ENCODE measurements around the gene EGFL7. TPM values are rescaled to one million over a fixed set of nuclear protein-coding genes. Genes with fewer than 3 reads are reported as not detected.

EGFL7 gene
- total and polyA plus RNA-seq, 3 donors from 2014 or later, result 68.5 to 106 (median 101) TPM

DNA sequence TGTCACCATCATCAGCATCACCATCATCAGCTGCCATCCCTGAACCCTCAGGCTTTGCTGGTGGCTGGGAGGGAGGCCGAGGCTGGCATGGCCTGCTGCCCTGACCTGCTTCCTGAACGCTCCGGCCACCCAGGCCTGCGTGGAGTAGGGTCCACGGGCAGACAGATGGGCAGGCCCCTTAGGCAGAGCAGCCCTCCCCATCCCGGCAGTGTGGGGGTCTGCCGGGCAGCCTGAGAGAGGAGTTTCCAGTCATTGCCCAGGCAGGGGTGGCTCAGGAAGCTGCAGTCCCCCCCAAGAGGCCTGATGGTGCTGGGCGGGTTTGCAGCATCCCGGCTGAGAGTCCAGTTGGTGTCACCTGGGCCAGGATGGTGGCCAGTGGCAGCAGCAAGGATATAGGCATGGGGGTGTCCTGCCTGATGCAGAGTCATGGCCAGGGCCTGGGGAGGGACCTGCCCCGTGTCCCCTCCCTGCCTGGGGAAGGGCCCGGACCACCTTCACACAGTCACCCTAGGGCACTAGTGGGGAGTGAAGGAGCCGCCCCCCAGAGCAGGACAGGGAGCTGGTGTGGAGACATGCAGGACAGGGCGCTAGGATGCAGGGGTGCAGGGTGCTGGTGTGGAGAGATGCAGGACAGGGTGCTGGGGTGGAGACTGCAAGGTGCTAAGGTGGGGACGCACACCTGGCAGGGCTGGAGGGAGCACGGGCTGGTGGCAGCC, 7.7 kb upstream of the EGFL7 start:
- H3K36me3 ChIP-seq (ENCODE audit: low read depth, missing control alignments), result no peaks in the 10 kb centered on the region
- H3K27ac ChIP-seq, result no peak overlapping the region
- no peak overlapping the region for H3K4me3 ChIP-seq
- intact Hi-C loops (cut with DNase I; ENCODE audit: low total_unique reads), result no loop called here
- 82 to 91% methylated on average over 5 to 13 of the region's 15 CpGs for WGBS, 2 donors
- no peaks in the 10 kb centered on the region for H3K9me3 ChIP-seq
- H3K27me3 ChIP-seq, result no peaks in the 10 kb centered on the region
- DNase-seq, result no peak
- no peaks in the 10 kb centered on the region for H3K4me1 ChIP-seq
- TF ChIP-seq CTCF (IDR thresholded peaks at IDR 0.05) (no peak), POLR2A (IDR thresholded peaks at IDR 0.05) (no peak)

DNA sequence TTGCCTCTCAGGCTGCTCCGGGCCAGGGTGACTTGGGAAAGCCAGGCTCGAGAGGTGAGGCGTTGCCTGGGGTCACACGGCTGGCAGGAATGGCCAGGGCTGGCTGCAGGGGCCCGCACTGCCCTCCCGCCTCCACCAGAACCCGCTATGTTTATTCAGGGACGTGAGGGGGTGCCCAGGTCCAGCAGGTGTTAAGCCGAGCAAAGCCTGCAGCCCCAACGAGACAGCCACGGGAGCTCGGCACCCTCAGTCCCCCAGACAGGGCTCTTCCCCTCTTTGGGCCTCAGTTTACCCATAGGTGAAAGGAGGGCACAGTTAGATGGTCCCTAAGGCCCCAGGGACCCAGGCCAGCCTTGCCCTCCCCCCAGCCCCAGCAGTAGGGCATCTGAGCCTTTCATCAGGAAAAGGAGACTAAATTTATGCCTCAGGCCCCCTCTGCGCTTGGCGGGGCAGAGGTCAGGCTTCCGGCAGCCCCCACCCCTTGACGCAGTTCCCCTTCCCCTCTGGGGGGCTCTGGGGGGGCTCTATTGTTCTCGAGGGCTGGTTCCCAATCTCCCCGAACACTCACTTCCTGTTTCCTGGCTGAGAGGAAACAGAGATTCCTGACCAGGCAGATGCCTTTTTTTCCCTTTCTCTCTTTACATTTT, 7.1 kb upstream of the EGFL7 start:
- Histone ChIP-seq H3K27ac (no peak overlapping the region), H3K4me1 (no peaks in the 10 kb centered on the region), H3K4me3 (no peak overlapping the region), H3K27me3 (no peaks in the 10 kb centered on the region), H3K9me3 (no peaks in the 10 kb centered on the region), H3K36me3 (ENCODE audit: low read depth, missing control alignments) (no peaks in the 10 kb centered on the region)
- DNase-seq, result no peak
- intact Hi-C loops (cut with DNase I; ENCODE audit: low total_unique reads), result no loop called here
- TF ChIP-seq POLR2A (IDR thresholded peaks at IDR 0.05) (no peak), CTCF (IDR thresholded peaks at IDR 0.05) (no peak)
- 67 to 79% methylated on average over 17 to 18 of the region's 18 CpGs for WGBS, 2 donors

DNA sequence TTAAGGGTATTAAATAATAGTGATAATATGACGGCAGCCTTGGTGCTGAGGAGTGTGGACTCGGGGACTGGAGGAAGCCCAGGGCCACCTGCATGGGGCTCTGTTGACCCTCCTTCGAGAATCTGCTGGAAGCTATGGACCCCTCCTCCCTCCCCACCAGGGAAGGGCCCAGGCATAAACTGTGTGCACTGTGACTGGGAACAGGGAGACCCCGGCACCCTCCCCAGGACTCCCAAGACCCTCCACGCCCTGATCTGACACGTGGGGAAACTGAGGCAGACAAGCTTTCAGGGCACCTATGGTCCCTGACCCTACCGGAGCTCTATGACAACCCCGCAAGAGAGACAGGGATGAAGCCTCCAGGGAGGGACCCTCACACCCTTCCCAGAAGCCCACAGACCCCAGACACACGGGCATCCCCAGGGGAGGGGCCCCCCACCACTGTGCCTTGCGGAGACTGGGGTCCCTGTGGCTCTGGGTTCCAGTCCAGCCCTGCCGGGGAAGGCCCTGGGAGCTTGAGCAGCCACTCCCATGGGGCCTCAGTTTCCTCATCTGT, 6.5 kb upstream of the EGFL7 start:
- whole genome bisulfite sequencing, 2 donors, result 64 to 70% methylated on average over 8 to 11 of the region's 11 CpGs
- Histone ChIP-seq H3K4me3 (no peak overlapping the region), H3K9me3 (no peaks in the 10 kb centered on the region), H3K36me3 (ENCODE audit: low read depth, missing control alignments) (no peaks in the 10 kb centered on the region), H3K27me3 (no peaks in the 10 kb centered on the region), H3K27ac (peak overlapping the region in 1 of 2 donors; percentile 50), H3K4me1 (no peaks in the 10 kb centered on the region)
- intact Hi-C loops (cut with DNase I; ENCODE audit: low total_unique reads), result no loop called here
- no peak for DNase-seq
- TF ChIP-seq POLR2A (IDR thresholded peaks at IDR 0.05) (no peak), CTCF (IDR thresholded peaks at IDR 0.05) (no peak)

GRCh38 chr9:136656795-136657611, 5.7 kb upstream of the EGFL7 start:
- H3K27me3 ChIP-seq, result no peaks in the 10 kb centered on the region
- H3K4me3 ChIP-seq, result no peak overlapping the region
- WGBS, 2 donors, result 77 to 83% methylated on average over 15 to 37 of the region's 37 CpGs
- H3K36me3 ChIP-seq (ENCODE audit: low read depth, missing control alignments), result no peaks in the 10 kb centered on the region
- intact Hi-C loops (cut with DNase I; ENCODE audit: low total_unique reads), result no loop called here
- TF ChIP-seq POLR2A (IDR thresholded peaks at IDR 0.05) (no peak), CTCF (IDR thresholded peaks at IDR 0.05) (no peak)
- no peak for DNase-seq
- H3K9me3 ChIP-seq, result no peaks in the 10 kb centered on the region
- no peaks in the 10 kb centered on the region for H3K4me1 ChIP-seq
- H3K27ac ChIP-seq, result peak overlapping the region in 1 of 2 donors; percentile 50
